ENCODE measurements around the gene RAD51B. TPM values are rescaled to one million over a fixed set of nuclear protein-coding genes. Genes with fewer than 3 reads are reported as not detected.

RAD51B gene
- total RNA-seq, 4 donors from 2014 or later = 12.6 to 26.4 (median 16.7) TPM

GRCh38 chr14:68363843-68364767 is 544.5 kb downstream of the RAD51B start:
- TF ChIP-seq CTCF (IDR thresholded peaks at IDR 0.05) (no peak), EP300 (IDR thresholded peaks at IDR 0.05) (peak in 1 of 2 donors; percentile 32)
- no peaks in the 10 kb centered on the region for H3K27me3 ChIP-seq
- no peak for DNase-seq (ENCODE audit: low spot score in 2 of 2)
- WGBS, 2 donors = 41 to 42% methylated on average over 31 to 34 of the region's 34 CpGs
- H3K27ac ChIP-seq = peak overlapping the region; percentile 70 to 98 (median 82)
- no peaks in the 10 kb centered on the region for H3K9me3 ChIP-seq
- peaks cover 0 to 88% (median 51%) of the 10 kb centered on the region in 4 donors for H3K4me1 ChIP-seq
- no peaks in the 10 kb centered on the region for H3K36me3 ChIP-seq
- no peak overlapping the region for H3K4me3 ChIP-seq

- Histone ChIP-seq H3K4me3 (no peak overlapping the region), H3K9me3 (no peaks in the 10 kb centered on the region), H3K27me3 (no peaks in the 10 kb centered on the region), H3K27ac (peak overlapping the region; percentile 70 to 98 (median 82)), H3K36me3 (no peaks in the 10 kb centered on the region), H3K4me1 (peaks cover 0 to 88% (median 44%) of the 10 kb centered on the region in 4 donors)
- TF ChIP-seq CTCF (IDR thresholded peaks at IDR 0.05) (no peak), POLR2A (IDR thresholded peaks at IDR 0.05) (no peak), EP300 (IDR thresholded peaks at IDR 0.05) (no peak)
- no peak for DNase-seq (ENCODE audit: low spot score in 2 of 2)
- WGBS, 2 donors = 29 to 34% methylated on average over 6 of the region's 6 CpGs
Measured at GRCh38 chr14:68364792-68365192, 545.2 kb downstream of the RAD51B start.

- Histone ChIP-seq H3K27me3 (no peaks in the 10 kb centered on the region), H3K4me3 (no peak overlapping the region), H3K4me1 (peaks cover 0 to 88% (median 41%) of the 10 kb centered on the region in 4 donors), H3K27ac (peak overlapping the region; percentile 70 to 98 (median 82)), H3K9me3 (no peaks in the 10 kb centered on the region), H3K36me3 (no peaks in the 10 kb centered on the region)
- DNase-seq (ENCODE audit: low spot score in 2 of 2) = no peak
- WGBS, 2 donors = 48 to 58% methylated on average over 3 of the region's 3 CpGs
- TF ChIP-seq EP300 (IDR thresholded peaks at IDR 0.05) (no peak), POLR2A (IDR thresholded peaks at IDR 0.05) (no peak), CTCF (IDR thresholded peaks at IDR 0.05) (no peak)
Measured at GRCh38 chr14:68365228-68365627, 545.6 kb downstream of the RAD51B start.

GRCh38 chr14:68366656-68367055 is 547.1 kb downstream of the RAD51B start:
- Histone ChIP-seq H3K4me1 (peaks cover 0 to 80% (median 38%) of the 10 kb centered on the region in 4 donors), H3K27ac (peak overlapping the region in 3 of 4 donors; percentile 15 to 98 (median 91)), H3K4me3 (no peak overlapping the region), H3K9me3 (no peaks in the 10 kb centered on the region), H3K27me3 (no peaks in the 10 kb centered on the region), H3K36me3 (no peaks in the 10 kb centered on the region)
- no peak for DNase-seq (ENCODE audit: low spot score in 2 of 2)
- WGBS, 2 donors = 46 to 47% methylated on average over 2 of the region's 2 CpGs
- no peak for TF ChIP-seq EP300 (IDR thresholded peaks at IDR 0.05)
- no peak for TF ChIP-seq CTCF (IDR thresholded peaks at IDR 0.05)
- TF ChIP-seq POLR2A (IDR thresholded peaks at IDR 0.05) = no peak

- 44 to 47% methylated on average over 5 of the region's 5 CpGs for WGBS, 2 donors
- TF ChIP-seq POLR2A (IDR thresholded peaks at IDR 0.05) = no peak
- no peak for TF ChIP-seq CTCF (IDR thresholded peaks at IDR 0.05)
- peak in 1 of 2 donors; percentile 42 for TF ChIP-seq EP300 (IDR thresholded peaks at IDR 0.05)
- H3K9me3 ChIP-seq = no peaks in the 10 kb centered on the region
- no peak for DNase-seq (ENCODE audit: low spot score in 2 of 2)
- H3K27ac ChIP-seq = peak overlapping the region; percentile 11 to 98 (median 53)
- H3K27me3 ChIP-seq = no peaks in the 10 kb centered on the region
- peaks cover 0 to 76% (median 38%) of the 10 kb centered on the region in 4 donors for H3K4me1 ChIP-seq
- no peaks in the 10 kb centered on the region for H3K36me3 ChIP-seq
- no peak overlapping the region for H3K4me3 ChIP-seq
Measured at GRCh38 chr14:68367536-68367935, 548.0 kb downstream of the RAD51B start.

Data from tibial nerve (tissue), 4 donors.